Panc1 (cell line): ENCODE data around the gene PLD3. TPM values are rescaled to one million over a fixed set of nuclear protein-coding genes. Genes with fewer than 3 reads are reported as not detected.
A peak's percentile ranks its signal among the peaks of the same experiment; 100 is the strongest.

Experiments used
- ATAC-seq: fragments of 200-7000 bp; cut with Tn5 transposase; 2 replicates; pipeline ENCODE4 v1.9.1; 2020; ENCODE audit warnings: mild to moderate bottlenecking, moderate library complexity
- BruUV-seq: library from RNA; stranded (reverse); fragments of 400-500 nt; replicated peaks from 2 replicates; lab custom pipeline; 2021; lab: Mats Ljungman, UMichigan
- CTCF ChIA-PET: fragments of 300-600 bp; sonication (Branson Sonifier 250); formaldehyde crosslinking; loops from one replicate; lab custom pipeline; 2022; ENCODE audit warnings: antibody characterized with exemption; lab: Charles Lee
- POLR2A ChIA-PET: fragments of 300-600 bp; sonication (Branson Sonifier 250); formaldehyde crosslinking; loops from one replicate; lab custom pipeline; 2022; ENCODE audit warnings: antibody characterized with exemption; lab: Charles Lee
- DNase-seq: peaks from one replicate; pipeline ENCODE4 v3.0.0-alpha.2; 2010; ENCODE audit warnings: low read depth, low spot score
- H3K27ac ChIP-seq: 2 replicates; pipeline ENCODE4 v1.5.1; 2011; ENCODE audit warnings: mild to moderate bottlenecking, low read length, inconsistent platforms
- H3K27me3 ChIP-seq: fragments of 200-500 bp; sonication (Bioruptor generic); 2 replicates; pipeline ENCODE4 v1.6.0; 2014; ENCODE audit warnings: low read length, inconsistent platforms; ENCODE audit not compliant: control insufficient read depth, insufficient read depth
- H3K36me3 ChIP-seq: fragments of 200-500 bp; sonication (Bioruptor generic); 2 replicates; pipeline ENCODE4 v1.5.1; 2014; ENCODE audit warnings: inconsistent platforms, mild to moderate bottlenecking, low read length, moderate library complexity; ENCODE audit not compliant: control insufficient read depth, insufficient read depth
- H3K4me1 ChIP-seq: 2 replicates; pipeline ENCODE4 v1.5.1; 2011; ENCODE audit warnings: inconsistent platforms, mild to moderate bottlenecking, low read length, moderate library complexity; ENCODE audit not compliant: control insufficient read depth, insufficient read depth
- H3K4me3 ChIP-seq, 2 experiments: 2 replicates each; pipeline ENCODE4 v1.5.1; 2011 to 2012; ENCODE audit warnings: low read depth in 2 of 2, low read length in 2 of 2, mild to moderate bottlenecking in 2 of 2, inconsistent platforms in 1 of 2, moderate library complexity in 1 of 2
- H3K9me3 ChIP-seq: fragments of 200-500 bp; sonication (Bioruptor generic); 2 replicates; pipeline ENCODE4 v1.5.1; 2014; ENCODE audit warnings: low read depth, mild to moderate bottlenecking, inconsistent platforms, low read length, moderate library complexity; ENCODE audit not compliant: control insufficient read depth, insufficient read depth
- CTCF ChIP-seq: fragments of 450-650 bp; IDR thresholded peaks from 2 replicates; pipeline ENCODE4 v1.5.1; 2017; ENCODE audit warnings: mild to moderate bottlenecking
- POLR2AphosphoS5 ChIP-seq: IDR thresholded peaks from 2 replicates; pipeline ENCODE4 v1.6.1; 2012; ENCODE audit warnings: mild to moderate bottlenecking, low read depth, low read length, moderate library complexity
- REST ChIP-seq, 2 experiments: IDR thresholded peaks; 2 replicates each; pipeline ENCODE4 v1.6.1; 2011 to 2012; ENCODE audit warnings: low read depth in 2 of 2, control low read depth in 1 of 2, low read length in 1 of 2, mild to moderate bottlenecking in 1 of 2, moderate library complexity in 1 of 2; ENCODE audit not compliant: insufficient read depth in 1 of 2
- SIN3A ChIP-seq: IDR thresholded peaks from 2 replicates; pipeline ENCODE4 v1.6.1; 2012; ENCODE audit warnings: low read depth, mild to moderate bottlenecking, low read length, moderate library complexity, borderline replicate concordance; ENCODE audit not compliant: insufficient read depth
- TCF7L2 ChIP-seq: IDR thresholded peaks from 2 replicates; pipeline ENCODE4 v1.6.1; 2011; ENCODE audit warnings: mild to moderate bottlenecking, low read depth, low read length, inconsistent platforms
- in situ Hi-C: cut with HindIII; loops from 2 replicates; pipeline ENCODE4 v1.10.0; 2016; ENCODE audit warnings: low sequenced_read_pairs, low pct_unique_long_range_greater_than_20kb
- intact Hi-C: fragments of 100-400 bp; cut with micrococcal nuclease; formaldehyde crosslinking; loops from one replicate; pipeline ENCODE4 v1.10.0; 2022; ENCODE audit not compliant: unreplicated experiment
- total RNA-seq: library from RNA; stranded (reverse); gene quantifications from one replicate; pipeline ENCODE4 v1.2.1, GENCODE V29; 2021; ENCODE audit not compliant: unreplicated experiment

Gene PLD3
- total RNA-seq, 1 experiment from 2014 or later: 81.8 TPM

GRCh38 chr19:40417643-40417981 lies 69.1 kb downstream of the PLD3 start:
- ATAC-seq (no peak), DNase-seq (no peak)
- Histone ChIP-seq H3K4me1 (peaks cover 25% of the 10 kb centered on the region), H3K36me3 (no peaks in the 10 kb centered on the region), H3K9me3 (no peaks in the 10 kb centered on the region), H3K27me3 (no peaks in the 10 kb centered on the region), H3K4me3 (no peak overlapping the region), H3K27ac (peak overlapping the region; percentile 66)
- TF ChIP-seq CTCF (no peak), REST (IDR thresholded peaks at IDR 0.05; ENCODE audit: insufficient read depth in 1 of 2, low read depth in 2 of 2, low read length in 1 of 2) (no peak), SIN3A (no peak), POLR2AphosphoS5 (no peak), TCF7L2 (no peak)
- in situ Hi-C loops: no loop called here
- no TSS peak for BruUV-seq
- ChIA-PET POLR2A (interaction anchor here (0.5 kb wide), 1 partner anchor 47 kb away, joined by 3 read pairs; no protein-coding TSS in a partner anchor), CTCF (interaction anchor here (0.6 kb wide), 2 partner anchors 21 to 106 kb away, joined by 3 to 6 read pairs; no protein-coding TSS in a partner anchor)
- intact Hi-C loops: no loop called here

GRCh38 chr19:40418040-40418439 lies 69.5 kb downstream of the PLD3 start:
- intact Hi-C loops (no loop called here), in situ Hi-C loops (no loop called here)
- BruUV-seq: no TSS peak
- TF ChIP-seq SIN3A (no peak), REST (IDR thresholded peaks at IDR 0.05; ENCODE audit: insufficient read depth in 1 of 2, low read depth in 2 of 2, low read length in 1 of 2) (no peak), POLR2AphosphoS5 (no peak), CTCF (no peak), TCF7L2 (no peak)
- H3K4me1 ChIP-seq: peaks cover 30% of the 10 kb centered on the region
- H3K4me3 ChIP-seq: no peak overlapping the region
- no peaks in the 10 kb centered on the region for H3K9me3 ChIP-seq
- H3K27me3 ChIP-seq: no peaks in the 10 kb centered on the region
- H3K27ac ChIP-seq: peak overlapping the region; percentile 66
- no peaks in the 10 kb centered on the region for H3K36me3 ChIP-seq
- ChIA-PET CTCF (no interaction called here), POLR2A (no interaction called here)
- ATAC-seq (no peak), DNase-seq (no peak)
